VCaP (cell line): ENCODE measurements around the gene SIGLEC7.

Source experiments
- H3K27ac ChIP-seq: fragments of 450-650 bp; 2 replicates; pipeline ENCODE4 v1.5.1; 2017
- CTCF ChIP-seq: fragments of 450-650 bp; conservative IDR thresholded peaks from 2 replicates; pipeline ENCODE4 v1.5.1; 2017; ENCODE audit warnings: mild to moderate bottlenecking, moderate library complexity

Gene SIGLEC7

GRCh38 chr19:51142119-51142518 lies at the start of gene SIGLEC7:
Gene SIGLEC7, plus strand, starts transcription at chr19:51142301. Its CDS starts 69 bp downstream, at chr19:51142370.
- no peak for TF ChIP-seq CTCF
- no peak within 1 kb of the TSS for H3K27ac ChIP-seq

GRCh38 chr19:51093101-51093500 lies 49.0 kb upstream of the SIGLEC7 start:
- H3K27ac ChIP-seq, result peak overlapping the region; percentile 63
- no peak for TF ChIP-seq CTCF

- no peak for TF ChIP-seq CTCF
- peak overlapping the region; percentile 63 for H3K27ac ChIP-seq
These were observed 48.4 kb upstream of the SIGLEC7 start for GRCh38 chr19:51093510-51094345.

GRCh38 chr19:51094696-51095279 lies 47.3 kb upstream of the SIGLEC7 start:
- peak overlapping the region; percentile 63 for H3K27ac ChIP-seq
- TF ChIP-seq CTCF, result peak; percentile 91

- TF ChIP-seq CTCF, result peak; percentile 64
- no peak overlapping the region for H3K27ac ChIP-seq
These were observed 45.5 kb upstream of the SIGLEC7 start for GRCh38 chr19:51096473-51097165.

- peak; percentile 78 for TF ChIP-seq CTCF
- H3K27ac ChIP-seq, result no peak overlapping the region
These were observed 44.8 kb upstream of the SIGLEC7 start for GRCh38 chr19:51097166-51097738.

GRCh38 chr19:51097796-51098195 lies 44.3 kb upstream of the SIGLEC7 start:
- H3K27ac ChIP-seq, result no peak overlapping the region
- no peak for TF ChIP-seq CTCF
